Esophagus muscularis mucosa (tissue), 4 donors: ENCODE data around the gene BCAS3.
"Not testable (repeated sequence)": the region's sequence is repeated elsewhere in the genome, so short reads cannot be mapped to it uniquely, and the experiment has no call there.

Experiments used
- CTCF ChIP-seq, 3 experiments: fragments of 200-600 bp in 2 of 3; fragments of 450-650 bp in 1 of 3; sonication (generic) in 2 of 3; IDR thresholded peaks; one replicate each; pipeline ENCODE4 v1.5.1; 2017 to 2019; ENCODE audit warnings: antibody characterized with exemption in 3 of 3, mild to moderate bottlenecking in 2 of 3, moderate library complexity in 1 of 3
- EP300 ChIP-seq: sonication (generic); formaldehyde crosslinking; IDR thresholded peaks from one replicate; pipeline ENCODE4 v1.6.1; 2017; ENCODE audit warnings: antibody characterized with exemption
- POLR2A ChIP-seq: fragments of 450-650 bp; IDR thresholded peaks from one replicate; pipeline ENCODE4 v1.6.1; 2017; ENCODE audit warnings: antibody characterized with exemption, moderate library complexity, mild to moderate bottlenecking, low read depth

GRCh38 chr17:60761301-60761700, 83.7 kb downstream of the BCAS3 start:
- not testable (repeated sequence) for TF ChIP-seq EP300; POLR2A; CTCF (IDR thresholded peaks at IDR 0.05)
